ENCODE data around the gene MACROD2. TPM values are rescaled to one million over a fixed set of nuclear protein-coding genes. Genes with fewer than 3 reads are reported as not detected.

Gene MACROD2
- total RNA-seq, 4 donors from 2014 or later, result 4.6 to 33.0 (median 8.3) TPM

DNA sequence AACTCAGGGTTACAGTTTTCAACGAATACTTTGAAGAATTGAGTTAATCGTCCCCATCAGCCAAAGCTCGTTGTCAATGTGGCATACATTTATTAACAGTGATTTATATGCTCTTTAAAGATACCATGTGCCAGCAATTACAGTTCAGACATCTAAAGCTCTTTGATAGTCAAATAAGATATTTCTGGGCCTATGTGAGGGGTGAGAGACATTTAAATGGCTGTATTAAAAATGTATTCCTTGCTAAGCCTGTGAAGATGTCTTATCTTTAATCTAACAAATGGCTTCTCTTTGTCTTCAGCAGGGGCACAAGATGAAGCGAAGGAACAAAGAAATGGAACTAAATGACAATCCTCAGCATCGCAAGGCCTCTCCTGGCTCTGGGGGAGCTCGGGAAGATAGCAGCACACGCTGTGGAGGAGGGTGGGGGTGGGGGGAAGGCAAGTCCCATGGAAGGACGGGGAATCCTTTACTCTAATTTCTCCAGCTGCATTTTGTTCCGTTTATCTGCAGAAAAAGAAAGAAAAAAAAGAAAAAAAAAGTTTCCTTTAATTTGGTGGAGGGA, 2054.3 kb downstream of the MACROD2 start:
- no peak for DNase-seq
- Histone ChIP-seq H3K27ac (no peak overlapping the region), H3K9me3 (no peaks in the 10 kb centered on the region), H3K4me1 (no peaks in the 10 kb centered on the region), H3K4me3 (no peak overlapping the region), H3K36me3 (no peaks in the 10 kb centered on the region), H3K27me3 (no peaks in the 10 kb centered on the region)
- WGBS, 2 donors (ENCODE audit: low coverage in 1 of 2), result 58 to 72% methylated on average over 5 to 9 of the region's 9 CpGs
- in situ Hi-C loops (cut with MboI; ENCODE audit: low pct_ligation_motif_present in 1 of 4, low pct_unique_long_range_greater_than_20kb in 1 of 4, low sequenced_read_pairs in 3 of 4), result loop anchor here in 1 of 4 donors (25.0 kb wide), 1 partner anchor 112 kb away; no protein-coding TSS in a partner anchor
- TF ChIP-seq POLR2AphosphoS5 (IDR thresholded peaks at IDR 0.05), result no peak
- no peak for TF ChIP-seq POLR2A (IDR thresholded peaks at IDR 0.05)
- no peak for TF ChIP-seq EP300 (IDR thresholded peaks at IDR 0.05; ENCODE audit: low read depth)
- TF ChIP-seq, protein P1, sequence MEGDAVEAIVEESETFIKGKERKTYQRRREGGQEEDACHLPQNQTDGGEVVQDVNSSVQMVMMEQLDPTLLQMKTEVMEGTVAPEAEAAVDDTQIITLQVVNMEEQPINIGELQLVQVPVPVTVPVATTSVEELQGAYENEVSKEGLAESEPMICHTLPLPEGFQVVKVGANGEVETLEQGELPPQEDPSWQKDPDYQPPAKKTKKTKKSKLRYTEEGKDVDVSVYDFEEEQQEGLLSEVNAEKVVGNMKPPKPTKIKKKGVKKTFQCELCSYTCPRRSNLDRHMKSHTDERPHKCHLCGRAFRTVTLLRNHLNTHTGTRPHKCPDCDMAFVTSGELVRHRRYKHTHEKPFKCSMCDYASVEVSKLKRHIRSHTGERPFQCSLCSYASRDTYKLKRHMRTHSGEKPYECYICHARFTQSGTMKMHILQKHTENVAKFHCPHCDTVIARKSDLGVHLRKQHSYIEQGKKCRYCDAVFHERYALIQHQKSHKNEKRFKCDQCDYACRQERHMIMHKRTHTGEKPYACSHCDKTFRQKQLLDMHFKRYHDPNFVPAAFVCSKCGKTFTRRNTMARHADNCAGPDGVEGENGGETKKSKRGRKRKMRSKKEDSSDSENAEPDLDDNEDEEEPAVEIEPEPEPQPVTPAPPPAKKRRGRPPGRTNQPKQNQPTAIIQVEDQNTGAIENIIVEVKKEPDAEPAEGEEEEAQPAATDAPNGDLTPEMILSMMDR (IDR thresholded peaks at IDR 0.05), result no peak
- intact Hi-C loops (cut with DNase I; ENCODE audit: low total_unique reads), result loop anchor here (5.0 kb wide), 1 partner anchor 867 kb away; no protein-coding TSS in a partner anchor

DNA sequence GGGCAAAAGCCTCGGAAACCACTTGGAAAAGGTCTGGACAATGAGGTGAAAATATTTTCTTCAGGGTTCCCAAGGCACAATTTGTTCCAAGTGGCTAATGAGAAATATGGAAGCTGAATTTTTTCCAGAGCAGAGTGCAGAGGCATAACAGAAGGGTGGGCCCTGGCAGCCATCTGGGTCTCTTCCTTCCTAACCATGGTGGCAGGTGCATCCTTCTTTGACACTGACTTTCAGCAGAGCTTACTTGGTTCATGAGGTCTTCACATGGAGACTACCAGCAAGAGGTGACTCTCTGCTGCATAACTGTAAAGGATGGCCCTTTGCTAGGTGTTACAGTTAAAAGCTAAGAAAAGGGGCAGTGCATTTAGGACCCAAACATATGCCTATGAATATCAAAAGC, 2055.1 kb downstream of the MACROD2 start:
- Histone ChIP-seq H3K4me3 (no peak overlapping the region), H3K27ac (no peak overlapping the region), H3K9me3 (no peaks in the 10 kb centered on the region), H3K27me3 (no peaks in the 10 kb centered on the region), H3K36me3 (no peaks in the 10 kb centered on the region), H3K4me1 (no peaks in the 10 kb centered on the region)
- no peak for DNase-seq
- intact Hi-C loops (cut with DNase I; ENCODE audit: low total_unique reads) (no loop called here), in situ Hi-C loops (cut with MboI; ENCODE audit: low pct_ligation_motif_present in 1 of 4, low pct_unique_long_range_greater_than_20kb in 1 of 4, low sequenced_read_pairs in 3 of 4) (no loop called here)
- WGBS, 2 donors (ENCODE audit: low coverage in 1 of 2), result 81% methylated on average over 1 of the region's 1 CpG; no CpG with 5 or more reads in 1 of the 2 donors
- no peak for TF ChIP-seq EP300 (IDR thresholded peaks at IDR 0.05; ENCODE audit: low read depth)

DNA sequence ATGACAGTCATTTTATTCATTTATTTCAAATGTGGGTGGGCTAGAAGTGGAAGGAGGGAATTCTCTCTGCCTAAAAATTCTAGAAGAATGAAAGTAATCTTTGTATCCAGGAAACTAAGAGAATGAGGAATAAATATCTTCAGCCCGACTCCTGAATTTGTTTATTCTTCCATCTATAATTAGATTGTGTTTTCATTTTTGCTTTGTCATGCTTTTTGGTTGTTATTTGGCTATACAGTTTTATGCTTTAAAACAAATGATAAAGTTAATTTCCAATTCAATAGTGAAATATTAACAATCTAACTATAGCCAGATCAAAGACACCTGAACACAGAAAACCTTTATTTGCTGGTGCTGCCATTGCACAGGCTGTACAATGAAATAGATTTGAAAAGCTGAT, 2056.7 kb downstream of the MACROD2 start:
- Histone ChIP-seq H3K36me3 (no peaks in the 10 kb centered on the region), H3K4me3 (no peak overlapping the region), H3K4me1 (no peaks in the 10 kb centered on the region), H3K27ac (no peak overlapping the region), H3K9me3 (no peaks in the 10 kb centered on the region), H3K27me3 (no peaks in the 10 kb centered on the region)
- no peak for DNase-seq
- in situ Hi-C loops (cut with MboI; ENCODE audit: low pct_ligation_motif_present in 1 of 4, low pct_unique_long_range_greater_than_20kb in 1 of 4, low sequenced_read_pairs in 3 of 4), result no loop called here
- no peak for TF ChIP-seq EP300 (IDR thresholded peaks at IDR 0.05; ENCODE audit: low read depth)
- TF ChIP-seq, protein P1 (IDR thresholded peaks at IDR 0.05), result no peak
- 18 to 43% methylated on average over 1 of the region's 1 CpG for WGBS, 2 donors (ENCODE audit: low coverage in 1 of 2)
- intact Hi-C loops (cut with DNase I; ENCODE audit: low total_unique reads), result no loop called here

DNA sequence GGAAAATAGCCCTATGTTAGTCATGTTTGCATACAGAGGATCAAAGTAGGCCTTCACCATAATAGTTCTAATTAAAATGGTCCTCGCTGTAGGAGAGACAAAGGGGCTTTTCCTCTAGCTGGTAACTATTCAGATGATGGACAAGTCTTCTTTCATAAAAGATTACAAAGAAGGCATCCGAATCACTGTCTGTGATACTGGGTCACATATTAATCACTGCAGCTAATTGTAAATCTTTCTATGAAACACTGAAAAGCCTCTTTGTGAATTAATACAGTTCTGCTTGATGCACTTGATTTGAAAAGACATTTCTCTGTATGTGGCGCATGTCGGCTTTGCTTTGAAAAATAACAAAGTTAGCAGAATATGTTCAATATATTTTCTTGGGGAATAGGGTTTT, 2057.1 kb downstream of the MACROD2 start:
- H3K4me1 ChIP-seq, result no peaks in the 10 kb centered on the region
- in situ Hi-C loops (cut with MboI; ENCODE audit: low pct_ligation_motif_present in 1 of 4, low pct_unique_long_range_greater_than_20kb in 1 of 4, low sequenced_read_pairs in 3 of 4), result no loop called here
- 74 to 75% methylated on average over 4 of the region's 4 CpGs for WGBS, 2 donors (ENCODE audit: low coverage in 1 of 2)

More for the DNA sequence above, 2057.1 kb downstream of the MACROD2 start:
- Histone ChIP-seq H3K9me3 (no peaks in the 10 kb centered on the region), H3K27me3 (no peaks in the 10 kb centered on the region), H3K27ac (no peak overlapping the region), H3K36me3 (no peaks in the 10 kb centered on the region), H3K4me3 (no peak overlapping the region)
- TF ChIP-seq, protein P1 (IDR thresholded peaks at IDR 0.05), result no peak
- TF ChIP-seq POLR2A (IDR thresholded peaks at IDR 0.05) (no peak), POLR2AphosphoS5 (IDR thresholded peaks at IDR 0.05) (no peak), EP300 (IDR thresholded peaks at IDR 0.05; ENCODE audit: low read depth) (no peak)
- no peak for DNase-seq
- intact Hi-C loops (cut with DNase I; ENCODE audit: low total_unique reads), result no loop called here
